GM18861 (cell line): ENCODE data around the gene PAPPA.

Source experiments
- ATAC-seq: cut with Tn5 transposase; IDR thresholded peaks from one replicate; pipeline ENCODE4 v1.9.1; 2021; ENCODE audit not compliant: unreplicated experiment

PAPPA gene

DNA sequence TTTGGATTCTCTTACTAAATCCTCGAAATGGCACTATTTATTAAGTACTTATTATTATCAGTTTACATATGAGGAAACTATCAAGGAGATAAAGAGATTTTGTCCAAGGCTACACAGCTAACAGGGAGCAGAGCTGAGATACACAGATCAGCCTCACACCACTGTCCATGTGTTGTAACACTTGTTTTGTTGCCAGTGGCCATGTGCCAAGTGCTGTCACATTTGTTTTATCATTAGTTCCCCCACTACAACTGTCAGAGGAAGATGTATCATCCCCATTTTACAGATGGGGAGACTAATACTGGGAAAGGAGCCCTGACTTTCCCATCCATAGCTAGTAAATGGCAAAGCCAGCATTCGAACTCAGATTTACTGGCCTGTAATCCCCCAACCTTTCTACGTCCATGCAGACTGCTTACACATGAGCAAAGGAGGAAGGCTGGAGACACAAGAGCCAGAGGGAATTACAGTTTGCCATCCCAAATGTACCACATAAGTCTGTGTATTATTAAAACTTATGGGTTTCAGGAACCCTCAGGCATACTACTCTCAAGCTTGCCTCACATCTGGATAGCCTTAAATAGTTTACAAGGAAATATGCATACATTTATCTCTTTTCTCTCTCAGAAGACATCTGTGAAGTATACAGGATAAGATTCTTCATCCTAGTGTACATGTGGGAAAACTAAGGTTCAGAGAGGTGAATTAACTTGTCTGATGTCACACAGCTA is 25.1 kb downstream of the PAPPA start:
- ATAC-seq, result no peak

DNA sequence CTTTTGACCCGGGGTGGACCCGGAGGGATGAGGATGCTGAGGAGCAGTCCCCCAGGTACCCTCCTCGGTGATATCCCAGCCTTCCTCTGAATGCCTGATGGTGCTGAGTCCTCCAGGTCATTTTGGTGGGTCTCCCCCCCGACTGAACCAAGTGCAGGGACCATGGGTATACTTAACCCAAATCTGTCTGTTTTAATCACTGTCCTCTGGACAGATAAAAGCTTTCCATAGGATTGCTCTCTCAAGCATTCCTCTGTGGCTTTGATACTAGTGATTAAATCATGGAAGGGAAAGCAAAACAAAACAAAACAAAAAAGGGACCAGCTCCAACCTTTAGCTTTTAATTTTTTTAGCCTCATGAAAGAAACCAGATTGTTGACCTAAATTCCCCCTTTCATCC is 26.0 kb downstream of the PAPPA start:
- ATAC-seq, result no peak

DNA sequence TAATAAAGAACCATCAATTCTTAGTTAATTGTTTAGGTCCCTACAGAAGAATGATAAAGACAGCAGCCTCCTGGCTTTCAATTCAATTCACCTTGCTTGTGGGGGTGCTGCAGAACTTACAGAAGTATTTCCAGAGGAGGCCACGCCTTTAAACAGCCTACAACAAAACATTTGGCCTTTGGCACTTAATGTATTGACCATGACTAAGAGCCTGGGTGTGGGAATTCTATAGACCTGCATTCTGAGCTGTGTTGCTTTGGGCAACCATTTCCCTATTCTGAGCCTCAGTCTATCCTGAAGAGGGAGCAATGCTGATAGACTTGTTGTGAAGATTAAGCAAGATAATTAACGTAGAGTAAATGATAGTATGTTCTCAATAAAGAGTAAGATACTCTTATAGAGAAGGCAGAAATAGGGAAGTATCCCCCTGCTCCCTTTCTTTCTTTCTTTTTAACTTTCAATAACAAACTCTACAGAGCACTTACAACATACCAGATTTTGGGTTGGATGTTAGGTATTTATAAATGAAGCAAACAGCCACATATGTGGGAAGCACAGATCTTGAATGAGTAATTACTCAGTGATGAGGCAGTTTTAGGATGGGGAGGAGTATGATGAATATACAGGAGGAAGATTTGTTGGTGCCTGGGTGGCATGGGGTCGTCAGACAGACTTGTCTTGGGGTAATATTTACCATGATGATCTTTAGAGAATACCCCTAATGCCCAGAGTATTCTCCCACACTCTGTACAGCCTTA is 28.4 kb downstream of the PAPPA start:
- ATAC-seq, result no peak

DNA sequence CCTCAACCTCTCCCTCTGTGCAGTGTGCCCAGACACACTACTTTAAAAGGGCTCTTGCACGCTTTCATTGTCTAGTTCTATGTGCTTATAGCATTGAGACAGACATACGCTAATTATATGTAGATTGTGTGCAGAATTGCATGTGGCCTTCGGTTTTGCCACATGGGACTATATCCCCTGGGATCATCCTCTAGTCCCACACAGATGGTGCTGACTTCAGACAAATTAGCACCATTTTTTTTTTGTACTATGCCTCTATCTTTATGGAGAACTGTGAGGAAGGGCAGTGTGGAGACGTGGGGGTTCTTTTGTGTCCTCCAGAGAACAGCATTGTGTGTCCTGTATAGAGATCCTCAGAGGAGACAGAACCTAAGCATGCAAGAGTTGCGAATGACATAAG is 29.3 kb downstream of the PAPPA start:
- ATAC-seq, result no peak

DNA sequence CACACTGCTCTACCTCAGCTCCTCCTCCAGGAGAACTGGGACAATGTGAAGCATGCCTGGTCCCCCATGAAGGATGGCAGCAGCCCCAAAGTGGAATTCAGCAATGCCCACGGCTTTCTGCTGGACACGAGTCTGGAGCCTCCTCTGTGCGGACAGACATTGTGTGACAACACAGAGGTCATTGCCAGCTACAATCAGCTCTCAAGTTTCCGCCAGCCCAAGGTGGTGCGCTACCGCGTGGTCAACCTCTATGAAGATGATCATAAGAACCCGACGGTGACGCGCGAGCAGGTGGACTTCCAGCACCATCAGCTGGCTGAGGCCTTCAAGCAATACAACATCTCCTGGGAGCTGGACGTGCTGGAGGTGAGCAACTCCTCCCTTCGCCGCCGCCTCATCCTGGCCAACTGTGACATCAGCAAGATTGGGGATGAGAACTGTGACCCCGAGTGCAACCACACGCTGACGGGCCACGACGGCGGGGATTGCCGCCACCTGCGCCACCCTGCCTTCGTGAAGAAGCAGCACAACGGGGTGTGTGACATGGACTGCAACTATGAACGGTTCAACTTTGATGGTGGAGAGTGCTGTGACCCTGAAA is 34.1 kb downstream of the PAPPA start:
- ATAC-seq, result no peak

DNA sequence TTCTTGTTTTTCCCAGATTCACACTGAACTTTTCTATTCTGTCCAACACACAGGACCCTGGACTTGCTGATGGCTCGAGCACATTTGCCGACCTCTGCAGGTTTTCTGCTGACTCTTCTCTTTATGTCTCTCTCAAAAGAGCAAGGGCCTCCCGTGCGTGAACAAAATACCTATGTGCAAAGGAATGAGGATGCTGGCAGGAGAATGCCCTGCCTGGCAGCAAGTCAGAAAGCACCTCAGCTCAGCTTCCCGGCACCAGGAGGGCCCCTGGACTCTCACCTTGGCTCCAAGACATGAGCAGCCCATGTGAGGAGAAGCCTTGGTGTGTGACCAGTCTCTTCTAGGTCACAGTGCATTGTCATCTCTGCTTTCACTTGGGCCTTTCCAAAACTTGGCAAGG is 36.1 kb downstream of the PAPPA start:
- no peak for ATAC-seq

DNA sequence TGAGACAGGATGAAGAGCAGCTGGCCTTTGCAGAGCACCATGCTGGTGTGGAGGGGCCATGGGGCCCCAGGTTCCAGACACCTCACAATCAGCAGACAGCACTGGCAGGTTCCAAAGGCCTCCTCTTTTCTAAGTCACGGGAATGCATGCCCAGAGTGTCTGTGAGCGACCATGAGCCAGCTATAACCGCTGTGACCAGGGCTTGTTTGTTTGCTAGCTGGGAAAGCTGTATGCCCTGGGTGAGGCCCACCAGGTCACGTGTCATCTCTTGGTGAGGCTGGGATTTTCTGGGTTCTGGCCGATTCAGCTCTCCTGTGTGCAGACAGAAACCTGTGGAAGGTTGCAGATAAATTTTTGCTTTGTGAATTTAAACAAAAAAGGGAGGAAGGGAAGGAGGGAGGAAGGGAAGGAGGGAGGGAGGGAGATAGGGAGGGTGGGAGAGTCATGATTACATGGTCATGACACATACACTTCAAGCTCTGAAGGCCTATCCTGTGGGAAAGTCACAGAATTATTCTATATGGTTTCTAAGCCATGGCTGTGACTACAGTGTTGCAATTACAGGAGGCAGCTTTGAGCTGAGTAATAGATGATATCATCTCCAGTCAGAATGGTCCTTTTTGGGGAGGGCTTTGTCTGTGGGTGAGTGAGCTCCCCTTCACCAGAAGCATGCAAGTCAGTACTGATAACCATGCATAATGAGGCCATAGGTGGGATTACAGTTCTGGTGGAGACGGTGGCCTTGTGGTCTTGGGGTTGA is 37.2 kb downstream of the PAPPA start:
- ATAC-seq, result no peak

DNA sequence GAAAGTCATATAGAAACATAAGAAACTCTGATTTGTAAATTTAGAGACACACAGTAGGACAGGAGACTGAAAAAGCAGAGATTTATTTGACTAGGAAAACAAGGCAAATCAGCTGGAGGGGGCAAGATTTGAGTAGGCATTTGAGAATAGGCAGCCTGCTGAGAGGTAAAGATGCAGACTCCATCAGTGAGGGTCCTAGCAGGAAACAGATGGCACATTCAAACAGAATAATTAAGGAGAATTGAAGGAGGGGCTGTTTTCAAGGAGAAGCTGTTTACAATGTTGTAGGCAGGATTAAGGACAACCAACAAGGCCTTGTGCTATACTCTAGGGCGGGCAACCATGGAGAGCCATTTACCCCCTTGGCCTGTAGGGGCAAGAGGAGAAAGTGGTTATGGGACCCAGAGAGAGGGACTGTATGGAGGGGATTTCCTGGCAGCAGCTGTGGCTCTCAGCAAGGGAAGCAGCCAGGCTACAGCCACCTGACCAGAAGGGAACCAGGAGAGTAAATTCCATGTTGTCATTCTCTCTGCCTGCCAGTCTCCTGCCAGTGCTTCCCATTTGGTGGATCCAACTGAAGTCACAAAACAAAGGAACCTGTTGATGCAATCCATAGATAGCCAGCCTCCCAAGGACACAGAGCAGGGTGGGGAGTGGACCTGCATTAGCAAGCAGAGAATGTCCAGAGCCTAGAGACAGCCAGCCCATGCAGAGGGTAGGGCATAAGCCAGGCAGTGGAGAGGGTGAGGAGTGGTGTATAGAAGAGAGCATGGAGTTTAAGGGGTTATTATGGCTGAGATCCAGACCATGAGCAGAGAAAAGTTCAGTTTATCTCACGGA is 38.2 kb downstream of the PAPPA start:
- no peak for ATAC-seq

DNA sequence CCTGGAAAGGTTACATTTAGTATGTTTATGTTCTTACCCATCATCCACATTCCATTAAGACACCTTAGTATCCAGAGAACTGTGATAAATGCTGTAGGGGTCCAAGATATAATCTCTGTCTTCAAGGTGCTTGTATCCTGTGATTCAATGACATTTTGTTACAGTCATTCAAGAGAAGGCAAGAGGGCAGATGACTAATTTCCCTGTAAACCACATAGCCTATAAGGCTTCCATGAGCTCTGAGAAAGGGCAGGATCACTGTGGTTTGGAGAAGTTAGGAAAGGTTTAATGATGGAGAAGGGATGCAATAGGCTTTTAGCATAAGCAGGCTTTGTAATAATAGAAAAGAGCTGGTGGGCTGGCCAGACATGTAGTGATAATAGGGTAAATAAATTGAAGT is 40.0 kb downstream of the PAPPA start:
- no peak for ATAC-seq

DNA sequence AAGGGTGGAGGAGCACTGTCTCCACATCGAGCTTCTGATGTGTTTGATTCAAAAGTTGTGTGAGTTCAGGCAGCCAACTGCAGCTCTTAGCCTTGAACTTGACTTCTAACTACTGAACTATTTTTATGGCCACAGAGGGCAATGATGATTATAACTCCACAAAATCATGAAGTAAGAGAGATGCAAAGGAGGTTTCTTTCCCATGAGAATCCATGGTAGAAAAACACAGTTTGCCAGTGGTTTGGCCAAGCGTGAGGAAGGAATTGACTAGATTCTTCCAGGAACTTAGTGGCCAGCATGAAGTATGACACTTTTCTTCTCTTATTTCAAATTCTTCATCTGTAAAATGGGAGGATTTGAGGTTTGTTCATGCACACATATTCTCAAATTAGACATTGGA is 43.2 kb downstream of the PAPPA start:
- no peak for ATAC-seq

DNA sequence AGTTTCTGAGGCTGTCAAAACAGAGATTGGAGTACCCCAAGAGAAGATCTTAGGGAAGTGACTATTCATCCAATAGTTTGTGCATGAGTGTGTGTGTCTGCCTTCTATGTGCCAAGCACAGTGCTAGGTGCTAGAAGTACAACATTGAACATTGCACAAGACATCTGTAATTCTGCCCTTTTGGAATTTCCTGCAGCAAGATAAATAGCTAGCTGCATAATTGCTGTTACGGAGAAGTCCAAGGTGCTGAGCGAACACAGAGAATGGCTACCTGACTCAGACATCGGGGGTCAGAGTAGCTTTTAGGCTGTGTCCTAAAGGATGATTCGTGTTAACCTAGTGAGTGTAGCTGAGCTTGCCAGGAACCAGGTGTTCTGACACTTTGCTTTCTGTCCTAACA is 44.8 kb downstream of the PAPPA start:
- ATAC-seq, result no peak

DNA sequence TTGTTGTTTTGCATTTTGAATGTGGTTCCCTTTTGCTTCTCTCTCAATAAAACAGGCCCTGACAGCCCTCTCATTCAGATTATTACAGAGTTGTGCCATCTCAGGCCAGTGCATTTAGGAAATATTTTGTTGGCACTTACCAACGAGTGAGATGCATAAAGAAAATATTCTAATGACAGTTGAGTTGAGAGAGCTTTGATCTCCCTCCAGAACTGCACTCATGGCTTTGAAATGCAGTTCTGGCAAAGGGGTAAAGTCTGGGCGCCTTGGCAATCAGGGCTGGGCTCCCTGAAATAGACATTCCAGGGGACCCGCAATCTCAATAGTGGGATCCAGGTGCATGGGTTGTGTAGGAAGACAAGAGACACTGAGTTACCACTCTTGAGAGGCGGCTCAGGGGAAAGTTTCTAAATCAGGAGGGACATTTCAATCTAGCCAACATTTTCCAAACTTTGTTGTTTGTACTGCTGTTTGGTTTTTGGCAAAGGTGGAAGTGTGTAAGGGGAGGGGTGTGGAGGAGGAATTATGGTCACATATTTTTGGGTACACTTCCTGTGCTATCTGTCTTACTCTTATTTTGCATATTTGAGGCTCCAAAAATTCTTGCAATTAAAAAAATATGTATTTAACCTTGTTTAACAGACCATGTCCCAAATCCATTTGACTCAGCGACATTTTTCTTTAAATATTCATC is 48.8 kb downstream of the PAPPA start:
- no peak for ATAC-seq

DNA sequence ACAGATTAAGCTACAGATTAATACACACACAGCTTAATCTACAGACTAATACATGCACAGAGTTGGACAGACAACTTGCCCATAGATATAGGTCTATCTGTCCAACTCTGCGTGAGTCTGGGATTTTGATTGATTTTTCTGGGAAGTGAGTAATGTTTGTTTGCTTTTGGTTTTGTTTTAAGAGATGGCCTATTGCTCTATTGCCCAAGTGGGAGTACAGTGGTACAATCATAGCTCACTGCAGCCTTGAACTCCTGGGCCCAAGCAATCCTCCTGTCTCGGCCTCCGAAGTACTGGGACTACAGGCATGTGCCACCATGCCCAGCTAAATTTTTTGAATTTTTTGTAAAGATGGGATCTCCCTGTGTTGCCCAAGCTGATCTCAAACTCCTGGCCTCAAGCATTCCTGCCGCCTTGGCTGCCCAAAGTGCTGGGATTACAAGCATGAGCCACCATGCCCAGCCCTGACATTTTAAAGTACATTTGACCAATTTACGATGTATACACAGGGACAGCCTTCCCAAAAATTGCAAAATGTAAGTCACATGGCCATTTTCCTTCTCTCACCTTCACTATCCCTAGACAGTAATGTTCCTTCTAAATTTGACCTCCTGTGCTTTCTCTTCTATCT is 50.8 kb downstream of the PAPPA start:
- no peak for ATAC-seq

DNA sequence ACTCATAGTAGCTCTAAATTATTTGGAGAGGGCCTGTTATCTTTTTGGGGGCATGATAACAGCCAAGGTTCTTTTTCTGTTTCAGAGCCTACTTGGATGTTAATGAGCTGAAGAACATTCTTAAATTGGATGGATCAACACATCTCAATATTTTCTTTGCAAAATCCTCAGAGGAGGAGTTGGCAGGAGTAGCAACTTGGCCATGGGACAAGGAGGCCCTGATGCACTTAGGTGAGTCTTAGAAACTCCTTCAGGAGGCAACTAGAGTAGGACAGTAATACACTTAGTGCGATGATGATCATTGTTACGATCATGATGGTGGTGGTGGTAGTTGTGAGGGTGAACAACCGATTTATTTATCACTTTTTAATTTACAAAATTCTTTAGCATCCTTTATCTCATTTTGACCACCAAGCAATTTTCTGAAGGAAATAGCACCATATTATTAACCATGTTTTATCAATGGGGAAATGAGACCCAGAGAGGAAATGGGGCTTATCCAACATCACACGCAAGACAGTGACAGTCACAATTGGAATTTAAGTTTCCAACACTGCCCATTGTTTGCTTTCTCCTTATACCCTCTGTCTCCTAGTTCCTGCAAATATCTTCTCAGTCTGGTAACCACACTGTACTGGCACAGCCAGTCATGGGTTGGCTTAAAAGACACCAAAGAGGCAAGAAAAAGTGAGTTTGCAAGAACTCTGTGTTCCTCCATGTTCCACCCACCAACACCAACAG is 54.0 kb downstream of the PAPPA start:
- ATAC-seq, result no peak

DNA sequence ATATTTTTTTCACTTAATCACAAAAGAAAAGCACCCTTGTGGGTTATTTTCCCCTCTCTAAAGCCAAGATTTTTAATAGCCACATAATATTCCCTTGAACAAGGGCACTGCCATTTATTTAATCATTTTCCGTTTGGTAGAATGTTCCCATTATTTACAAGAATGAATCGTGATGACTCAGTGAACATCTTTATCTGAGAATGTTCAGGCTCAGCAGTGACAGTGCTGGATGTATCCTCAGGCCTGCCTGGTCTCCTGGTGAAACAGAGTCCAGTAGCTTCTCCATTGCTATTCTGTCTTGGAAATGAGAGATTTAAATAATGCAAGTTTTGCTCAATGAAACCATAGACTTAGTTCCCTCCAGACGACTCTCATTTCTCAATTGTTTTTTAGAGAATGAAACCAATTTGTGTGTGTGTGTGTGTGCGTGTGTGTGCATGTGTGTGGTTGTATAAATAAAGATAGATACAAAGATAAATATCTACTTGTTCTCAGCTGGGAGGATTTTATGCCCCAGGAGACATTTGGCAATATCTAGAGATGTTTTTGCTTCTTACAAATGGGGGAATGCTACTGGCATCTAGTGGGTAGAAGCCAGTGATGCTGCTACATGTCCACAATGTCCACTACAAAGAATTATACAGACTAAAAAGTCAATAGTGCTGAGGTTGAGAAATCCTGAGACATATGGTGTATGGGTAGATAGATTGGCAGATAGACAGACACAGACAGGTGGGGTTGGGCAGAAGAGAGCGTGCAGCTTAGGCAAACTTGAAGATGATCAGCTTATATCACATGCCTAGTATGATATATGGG is 55.0 kb downstream of the PAPPA start:
- no peak for ATAC-seq

DNA sequence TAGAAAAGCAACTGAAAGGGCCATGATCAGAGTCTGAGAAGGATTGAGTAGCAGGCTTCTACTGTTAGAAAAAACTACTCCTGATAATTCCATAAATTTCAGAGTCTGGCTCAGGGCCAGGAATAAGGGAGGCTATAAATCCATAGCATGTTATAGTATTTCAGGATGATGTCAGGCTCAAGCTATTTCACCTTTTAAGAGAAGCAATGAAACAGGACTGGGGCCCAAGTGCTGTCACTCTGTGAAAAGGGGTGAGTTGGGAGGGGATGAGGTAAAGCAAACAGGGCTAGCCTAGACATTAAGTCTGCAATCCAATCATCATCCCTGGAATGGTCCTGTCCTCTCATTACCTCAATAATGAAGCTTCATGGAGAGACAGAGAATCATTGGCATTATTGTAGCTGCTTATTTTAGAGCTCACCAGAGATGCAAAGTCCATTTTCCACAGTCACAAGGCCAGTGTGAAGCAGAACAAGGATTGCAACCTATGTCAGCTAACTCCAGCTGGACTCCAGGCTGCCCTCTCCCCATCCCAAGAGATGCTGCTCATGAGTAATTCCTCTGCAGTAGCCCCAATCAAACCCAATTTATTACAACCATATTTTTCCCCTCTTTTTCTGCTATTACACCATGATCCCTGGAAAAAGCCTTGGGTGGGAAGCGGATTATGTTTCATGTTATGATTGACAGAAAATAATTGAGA is 56.0 kb downstream of the PAPPA start:
- no peak for ATAC-seq

DNA sequence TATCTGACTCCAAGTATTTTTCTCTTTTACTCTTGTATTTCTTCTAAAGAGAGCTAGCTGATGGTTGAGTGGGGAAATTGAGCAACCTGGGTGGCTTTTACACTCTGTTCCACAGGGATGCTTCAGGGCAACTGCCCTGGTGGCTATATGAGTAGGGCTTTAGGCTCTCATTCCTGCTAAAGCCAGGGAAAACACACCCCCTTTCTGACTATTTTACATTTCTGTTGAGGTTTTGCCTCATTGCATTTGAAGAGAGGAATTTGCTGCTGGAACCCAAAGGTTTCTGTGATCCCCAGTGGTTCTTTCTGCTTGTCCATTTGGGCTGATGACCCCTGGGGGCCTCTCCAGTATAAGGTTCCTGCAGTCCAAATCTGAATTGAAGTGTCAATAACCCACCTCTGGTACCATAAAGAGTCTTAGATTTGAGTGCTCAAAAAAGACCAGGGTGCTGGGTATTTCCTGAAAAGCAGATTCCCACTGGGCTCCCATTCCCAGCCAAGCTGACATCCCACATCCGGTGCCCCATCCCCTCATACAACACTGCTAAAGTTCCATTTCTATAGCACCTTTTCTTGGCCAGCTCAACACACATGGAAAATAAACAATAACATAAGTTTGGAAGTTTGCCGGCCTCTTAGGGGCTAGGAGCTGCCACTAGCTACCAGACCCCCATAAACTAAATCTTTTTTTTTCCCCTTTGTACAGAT is 59.5 kb downstream of the PAPPA start:
- no peak for ATAC-seq
